ENCODE data around the gene RAPGEF6.

The RAPGEF6 gene

GRCh38 chr5:131418846-131419245 lies 216.2 kb downstream of the RAPGEF6 start:
- no peak for DNase-seq (ENCODE audit: low read depth)
- TF ChIP-seq CTCF (conservative IDR thresholded peaks at IDR 0.05; ENCODE audit: control insufficient read depth, insufficient read depth, low read depth, low read length): no peak
- H3K4me3 ChIP-seq (ENCODE audit: control insufficient read depth, low read depth, low read length): no peak overlapping the region

GRCh38 chr5:131417240-131417869 lies 217.7 kb downstream of the RAPGEF6 start:
- no peak overlapping the region for H3K4me3 ChIP-seq (ENCODE audit: control insufficient read depth, low read depth, low read length)
- DNase-seq (ENCODE audit: low read depth): peak; percentile 78
- TF ChIP-seq CTCF (conservative IDR thresholded peaks at IDR 0.05; ENCODE audit: control insufficient read depth, insufficient read depth, low read depth, low read length): peak; percentile 85

- H3K4me3 ChIP-seq (ENCODE audit: control insufficient read depth, low read depth, low read length): no peak overlapping the region
- TF ChIP-seq CTCF (conservative IDR thresholded peaks at IDR 0.05; ENCODE audit: control insufficient read depth, insufficient read depth, low read depth, low read length): no peak
- DNase-seq (ENCODE audit: low read depth): no peak
These were observed 218.3 kb downstream of the RAPGEF6 start for GRCh38 chr5:131416729-131417128.

- peak; percentile 56 for DNase-seq (ENCODE audit: low read depth)
- no peak for TF ChIP-seq CTCF (conservative IDR thresholded peaks at IDR 0.05; ENCODE audit: control insufficient read depth, insufficient read depth, low read depth, low read length)
- H3K4me3 ChIP-seq (ENCODE audit: control insufficient read depth, low read depth, low read length): no peak overlapping the region
These were observed 221.1 kb downstream of the RAPGEF6 start for GRCh38 chr5:131413605-131414559.

GRCh38 chr5:131406975-131407638 lies 227.9 kb downstream of the RAPGEF6 start:
- TF ChIP-seq CTCF (conservative IDR thresholded peaks at IDR 0.05; ENCODE audit: control insufficient read depth, insufficient read depth, low read depth, low read length): no peak
- no peak overlapping the region for H3K4me3 ChIP-seq (ENCODE audit: control insufficient read depth, low read depth, low read length)
- DNase-seq (ENCODE audit: low read depth): no peak

GRCh38 chr5:131406076-131406475 lies 229.0 kb downstream of the RAPGEF6 start:
- H3K4me3 ChIP-seq (ENCODE audit: control insufficient read depth, low read depth, low read length): no peak overlapping the region
- DNase-seq (ENCODE audit: low read depth): no peak
- no peak for TF ChIP-seq CTCF (conservative IDR thresholded peaks at IDR 0.05; ENCODE audit: control insufficient read depth, insufficient read depth, low read depth, low read length)

Measured in fibroblast of mammary gland (primary cell).